Pancreas (tissue), 10 donors: ENCODE data around the gene LITAF. TPM values are rescaled to one million over a fixed set of nuclear protein-coding genes. Genes with fewer than 3 reads are reported as not detected.

Experiments
- ATAC-seq, 4 donors: fragments of 200-7000 bp; cut with Tn5 transposase; one replicate each; pipeline versions ENCODE4 v1.8.0 to v1.9.1; 2020; ENCODE audit warnings: mild to moderate bottlenecking in 4 of 4, moderate library complexity in 4 of 4
- DNase-seq, 6 donors: peaks; one replicate each; pipeline ENCODE4 v3.0.0-alpha.2; 2020
- FAIRE-seq: peaks from 2 replicates; lab custom pipeline; 2012; peaks lifted over from hg19 to GRCh38; lab: Jason Lieb, UNC
- H3K27ac ChIP-seq, 4 donors: fragments of 200-600 bp; sonication (generic); 1 replicate in 3 of 4; 2 replicates in 1 of 4; pipeline versions ENCODE4 v1.5.0 to v1.8.0; 2020
- H3K27me3 ChIP-seq, 4 donors: fragments of 200-600 bp; one replicate each; pipeline ENCODE4 v1.8.0; 2021
- H3K36me3 ChIP-seq, 3 donors: fragments of 200-600 bp; sonication (generic) in 1 of 3; one replicate each; pipeline versions ENCODE4 v1.5.0 to v1.8.0; 2020 to 2021
- H3K4me1 ChIP-seq, 3 donors: fragments of 200-600 bp; one replicate each; pipeline ENCODE4 v1.8.0; 2021
- H3K4me3 ChIP-seq, 4 donors: fragments of 200-600 bp; sonication (generic) in 2 of 4; one replicate each; pipeline versions ENCODE4 v1.5.0 to v1.8.0; 2020 to 2021
- H3K9me3 ChIP-seq, 4 donors: fragments of 200-600 bp; one replicate each; pipeline ENCODE4 v1.8.0; 2021
- CTCF ChIP-seq, 4 donors: fragments of 200-600 bp; sonication (generic) in 3 of 4; IDR thresholded peaks; one replicate each; pipeline versions ENCODE4 v1.5.0 to v1.8.0; 2021; ENCODE audit warnings: antibody characterized with exemption in 4 of 4
- WGBS, 2 donors: extraction: QIAGEN DNeasy Blood & Tissue Kit; methylation state at CpG; one replicate each; pipeline ENCODE4 v1.1.7; 2013; 5-methylcytosine and 5-hydroxymethylcytosine counted together
- intact Hi-C, 3 donors: fragments of 100-400 bp; cut with DNase I; formaldehyde crosslinking; loops; one replicate each; pipeline versions ENCODE4 v1.11.1 to v1.14.2; 2022
- polyA plus RNA-seq, 2 donors: library from polyadenylated mRNA; stranded (reverse); fragments of 200-250 nt; gene quantifications; one replicate each; pipeline ENCODE4 v1.2.3, GENCODE V29; 2013
- total RNA-seq, 6 donors: library from RNA; stranded (reverse); fragmentation: NEBNext Ultra II Directional in 4 of 6; extraction: Animal tissue kit (Norgen Biotek cat#: 25700) in 4 of 6; gene quantifications; one replicate each; pipeline versions ENCODE4 v1.2.1 to v1.2.4, GENCODE V29; 2021 to 2023
- donor health status: healthy with polysubstance abuse.
- donor health status: DM: no; HTN: no; CAD: no; lungs with moderate emphysema.
- donor health status: DM: no; HTN: no; CAD: no.
- donor health status: control.
- donor health status: control.
- donor health status: Bipolar disorder and iron deficiency.
- donor health status: DM: yes; HTN: yes; CAD: no.
- donor health status: DM: no; HTN: no; CAD: no.
- donor health status: DM: no; HTN: no; CAD: no.
- donor health status: DM: yes; HTN: yes; CAD: no.

Gene LITAF
- total and polyA plus RNA-seq, 8 donors, result 17.6 to 85.3 (median 32.3) TPM

GRCh38 chr16:11626657-11627291, 40.1 kb upstream of the LITAF start:
- no peak for TF ChIP-seq CTCF (IDR thresholded peaks at IDR 0.05)
- Histone ChIP-seq H3K9me3 (no peaks in the 10 kb centered on the region), H3K27me3 (no peaks in the 10 kb centered on the region), H3K36me3 (no peaks in the 10 kb centered on the region), H3K4me1 (peaks cover 0 to 6% (median 4%) of the 10 kb centered on the region in 3 donors), H3K4me3 (no peak overlapping the region), H3K27ac (no peak overlapping the region)
- intact Hi-C loops, result no loop called here
- FAIRE-seq (no peak), ATAC-seq (no peak), DNase-seq (no peak)
- WGBS, 2 donors, result 84 to 92% methylated on average over 16 of the region's 16 CpGs

- no peak for TF ChIP-seq CTCF (IDR thresholded peaks at IDR 0.05)
- Histone ChIP-seq H3K4me3 (no peak overlapping the region), H3K27ac (no peak overlapping the region), H3K9me3 (no peaks in the 10 kb centered on the region), H3K27me3 (no peaks in the 10 kb centered on the region), H3K36me3 (no peaks in the 10 kb centered on the region), H3K4me1 (peaks cover 0 to 6% (median 4%) of the 10 kb centered on the region in 3 donors)
- ATAC-seq (no peak), FAIRE-seq (no peak), DNase-seq (no peak)
- 74 to 78% methylated on average over 4 of the region's 4 CpGs for WGBS, 2 donors
- intact Hi-C loops, result no loop called here
These were observed 39.0 kb upstream of the LITAF start for GRCh38 chr16:11625769-11626168.

GRCh38 chr16:11624636-11625607, 38.2 kb upstream of the LITAF start:
- peaks cover 0 to 2% (median 2%) of the 10 kb centered on the region in 3 donors for H3K4me1 ChIP-seq
- peak in 2 of 4 donors; percentile 41 for ATAC-seq
- H3K9me3 ChIP-seq, result no peaks in the 10 kb centered on the region
- no peak for FAIRE-seq
- H3K27ac ChIP-seq, result peak overlapping the region in 1 of 4 donors; percentile 54
- WGBS, 2 donors, result 75 to 77% methylated on average over 16 of the region's 16 CpGs
- intact Hi-C loops, result no loop called here
- no peak for TF ChIP-seq CTCF (IDR thresholded peaks at IDR 0.05)
- H3K36me3 ChIP-seq, result no peaks in the 10 kb centered on the region
- no peak for DNase-seq
- H3K4me3 ChIP-seq, result no peak overlapping the region
- H3K27me3 ChIP-seq, result no peaks in the 10 kb centered on the region

GRCh38 chr16:11624205-11624604, 37.5 kb upstream of the LITAF start:
- DNase-seq, result no peak
- no peaks in the 10 kb centered on the region for H3K4me1 ChIP-seq
- H3K9me3 ChIP-seq, result no peaks in the 10 kb centered on the region
- H3K27ac ChIP-seq, result peak overlapping the region in 1 of 4 donors; percentile 54
- H3K4me3 ChIP-seq, result no peak overlapping the region
- intact Hi-C loops, result no loop called here
- WGBS, 2 donors, result 80 to 100% methylated on average over 4 of the region's 4 CpGs
- ATAC-seq, result no peak
- TF ChIP-seq CTCF (IDR thresholded peaks at IDR 0.05), result no peak
- H3K36me3 ChIP-seq, result no peaks in the 10 kb centered on the region
- no peak for FAIRE-seq
- no peaks in the 10 kb centered on the region for H3K27me3 ChIP-seq
